ENCODE results near the gene INAVA.
"Not testable (repeated sequence)": the region's sequence is repeated elsewhere in the genome, so short reads cannot be mapped to it uniquely, and the experiment has no call there.

The INAVA gene

DNA sequence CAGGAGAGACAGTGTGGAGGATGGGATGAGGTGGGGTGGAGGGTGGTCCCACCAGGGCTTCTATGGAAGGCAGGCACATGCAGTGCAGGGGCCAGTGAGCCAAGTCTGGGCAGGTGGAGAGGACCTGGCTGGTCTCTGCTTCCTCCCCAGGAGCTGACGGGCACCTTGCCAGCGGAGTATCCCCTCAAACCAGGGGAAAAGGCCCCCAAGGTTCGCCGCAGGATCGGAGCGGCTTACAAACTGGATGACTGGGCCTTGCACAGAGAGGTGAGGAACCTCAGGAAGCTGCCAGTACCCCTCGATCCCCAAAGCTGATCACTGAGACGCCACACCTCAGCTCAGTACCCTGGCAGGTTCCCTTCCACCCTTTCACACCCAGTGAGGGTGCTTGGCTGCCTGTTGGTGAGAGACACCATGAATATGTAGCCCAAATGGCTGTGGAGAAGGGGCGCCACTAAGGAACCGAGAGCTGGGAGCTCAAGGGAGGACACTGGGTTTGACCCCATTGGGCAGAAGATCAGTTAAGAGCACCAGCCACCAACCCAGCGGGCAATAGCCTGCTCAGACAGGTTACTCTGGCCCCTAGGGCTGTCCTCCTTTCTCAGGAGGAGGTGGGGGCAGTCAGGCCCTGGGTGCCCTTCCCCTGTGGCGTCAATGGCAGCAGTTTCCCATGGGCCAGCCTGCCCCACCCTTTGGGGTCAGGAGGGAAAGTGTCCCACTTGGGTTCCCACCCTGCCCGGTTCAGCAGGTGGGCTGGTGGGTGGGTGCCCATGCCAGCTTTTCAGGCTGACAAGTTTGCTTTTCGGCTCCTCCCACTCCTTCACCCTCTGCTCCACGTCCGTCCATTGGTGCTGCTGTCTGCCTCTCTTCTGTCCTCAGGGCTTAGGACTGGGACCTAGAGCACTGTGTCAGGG, 5.5 kb downstream of the INAVA start:
- no peak for DNase-seq

- no peak for DNase-seq
Measured at GRCh38 chr1:200900877-200901276, 6.2 kb downstream of the INAVA start.

DNA sequence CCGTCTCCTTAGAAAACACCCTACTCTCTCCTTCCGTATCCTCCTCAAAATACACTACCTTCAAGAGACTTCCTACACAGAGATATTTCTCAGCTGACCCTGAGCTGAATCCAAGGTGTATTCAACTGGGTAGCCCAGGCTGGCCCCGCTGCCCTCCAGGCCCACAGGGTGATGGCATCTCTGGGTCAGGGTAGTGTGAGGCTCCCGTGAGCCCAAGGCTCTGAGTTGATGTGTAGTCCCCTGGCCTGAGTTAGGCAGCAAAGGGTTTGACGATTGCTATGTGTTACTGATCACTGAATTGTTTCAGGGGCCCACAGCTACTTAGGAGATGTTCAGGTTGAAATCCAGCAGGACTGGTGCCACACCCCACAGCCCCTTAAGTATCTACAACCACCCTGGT, 6.7 kb downstream of the INAVA start:
- no peak for DNase-seq

DNA sequence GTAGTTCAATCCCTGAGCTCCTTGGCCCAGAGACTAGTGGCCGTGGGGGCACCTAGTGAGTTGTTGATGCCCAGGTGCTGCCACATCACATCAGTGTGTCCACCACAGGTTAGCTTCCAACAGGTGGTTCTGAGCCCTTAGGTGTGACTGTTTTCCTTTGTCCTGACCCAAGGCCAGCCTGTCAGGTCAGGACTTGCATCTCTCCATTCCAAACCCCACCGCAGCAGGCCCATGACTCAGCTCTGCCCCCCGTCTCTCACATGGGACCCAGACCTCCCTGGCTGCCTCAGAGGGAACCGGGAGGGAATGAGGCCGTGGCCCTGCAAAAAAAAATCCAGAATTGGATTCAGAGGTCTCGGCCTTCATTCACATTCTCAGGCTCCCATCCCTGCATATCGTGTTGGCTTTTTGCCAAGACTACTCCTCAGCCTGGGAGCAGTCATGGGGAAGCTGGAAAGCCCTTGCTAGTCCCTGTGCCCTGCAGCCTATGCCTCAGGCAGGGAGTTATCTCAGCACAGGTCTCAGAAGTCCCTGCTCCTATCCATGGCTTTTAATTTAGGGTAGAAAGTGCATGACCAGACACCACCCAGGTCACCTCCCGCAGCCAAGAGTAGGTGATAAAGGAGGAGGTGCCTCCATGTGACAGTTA, 7.2 kb downstream of the INAVA start:
- DNase-seq = no peak

- no peak for DNase-seq
Measured at GRCh38 chr1:200903793-200904192, 9.1 kb downstream of the INAVA start.

- DNase-seq = no peak
Measured at GRCh38 chr1:200904772-200905171, 10.1 kb downstream of the INAVA start.

DNA sequence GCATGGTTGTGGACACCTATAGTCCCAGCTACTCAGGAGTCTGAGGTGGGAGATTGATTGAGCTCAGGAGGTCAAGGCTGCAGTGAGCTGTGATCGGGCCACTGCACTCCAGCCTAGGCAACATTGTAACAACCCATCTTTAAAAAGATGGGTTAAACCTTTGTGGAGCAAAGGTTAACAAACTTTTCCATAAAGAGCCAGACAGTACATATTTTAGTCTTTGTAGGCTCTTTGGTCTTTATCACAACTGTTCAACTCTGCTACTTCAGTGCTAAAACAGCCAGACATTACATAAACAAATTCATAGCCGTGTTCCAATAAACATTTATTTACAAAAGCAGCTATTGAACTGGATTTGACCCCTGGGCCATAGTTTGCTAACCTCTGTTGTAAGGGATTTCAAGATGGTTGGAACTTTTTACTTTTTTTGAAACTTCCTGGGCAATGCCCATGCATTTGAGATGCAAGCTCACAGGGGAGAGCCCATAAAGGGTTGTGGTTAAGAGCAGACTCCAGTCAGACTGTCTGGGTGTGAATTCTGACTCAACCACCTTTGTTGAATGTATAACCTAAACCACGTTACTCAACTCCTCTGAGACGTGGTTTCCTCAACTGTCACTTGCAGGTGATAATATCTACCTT, 10.8 kb downstream of the INAVA start:
- no peak for DNase-seq

GRCh38 chr1:200906491-200906890, 11.8 kb downstream of the INAVA start:
- DNase-seq = no peak

GRCh38 chr1:200907611-200908097, 13.0 kb downstream of the INAVA start:
- DNase-seq = no peak

- DNase-seq = no peak
Measured at GRCh38 chr1:200908191-200908868, 13.6 kb downstream of the INAVA start.

DNA sequence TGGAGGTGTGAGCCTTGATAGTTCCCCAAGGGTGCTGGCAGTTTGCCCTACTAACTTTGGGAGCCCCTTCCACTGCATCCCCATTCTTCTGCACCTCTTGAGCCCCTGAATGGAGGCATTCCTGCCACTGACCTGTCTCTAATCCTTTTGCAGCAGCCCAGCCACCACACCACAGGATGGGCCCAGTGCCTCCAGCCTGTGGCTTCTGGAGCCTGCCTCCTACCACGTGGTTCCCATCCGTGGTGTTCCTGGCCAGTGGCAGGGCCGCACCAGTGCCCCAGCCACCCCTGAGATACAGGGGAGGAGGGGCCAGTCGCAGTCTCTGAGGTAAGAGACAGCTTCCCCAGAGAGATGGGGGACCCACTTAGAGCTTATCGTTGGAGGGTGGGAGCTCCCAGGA, 14.4 kb downstream of the INAVA start:
- no peak for DNase-seq

GRCh38 chr1:200909757-200910239, 15.1 kb downstream of the INAVA start:
- DNase-seq = no peak

DNA sequence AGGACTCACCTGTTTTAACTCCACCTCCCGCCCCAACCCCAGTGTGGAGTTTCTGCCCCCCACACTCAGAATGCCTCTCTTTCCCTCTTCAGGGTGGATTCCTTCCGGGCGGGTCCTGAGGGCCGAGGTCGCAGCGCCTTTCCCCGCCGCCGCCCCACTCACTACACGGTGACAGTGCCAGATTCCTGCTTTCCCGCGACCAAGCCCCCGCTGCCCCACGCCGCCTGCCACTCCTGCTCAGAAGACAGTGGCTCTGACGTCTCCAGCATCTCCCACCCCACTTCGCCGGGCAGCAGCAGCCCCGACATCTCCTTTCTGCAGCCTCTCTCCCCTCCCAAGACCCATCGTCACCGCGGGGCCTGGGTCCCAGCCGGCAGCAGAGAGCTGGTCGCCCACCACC, 16.7 kb downstream of the INAVA start:
- DNase-seq = no peak

DNA sequence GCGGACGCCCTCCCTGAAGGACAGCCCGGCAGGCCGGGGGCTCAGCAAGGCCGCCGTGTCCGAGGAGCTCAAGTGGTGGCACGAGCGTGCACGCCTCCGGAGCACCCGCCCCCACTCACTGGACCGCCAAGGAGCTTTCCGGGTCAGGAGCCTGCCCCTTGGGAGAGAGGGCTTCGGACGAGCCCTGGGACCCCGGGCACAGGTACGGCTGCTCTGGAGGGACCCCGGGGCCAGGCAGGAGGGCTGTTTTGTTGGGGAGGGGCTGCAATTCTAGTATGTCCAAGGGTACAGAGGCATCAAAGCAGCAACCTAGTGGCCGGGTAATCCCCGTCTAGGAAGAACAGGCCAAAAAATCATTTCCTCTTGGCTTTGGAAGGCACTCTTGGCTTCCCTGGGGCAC, 17.2 kb downstream of the INAVA start:
- DNase-seq = not testable (repeated sequence)

DNA sequence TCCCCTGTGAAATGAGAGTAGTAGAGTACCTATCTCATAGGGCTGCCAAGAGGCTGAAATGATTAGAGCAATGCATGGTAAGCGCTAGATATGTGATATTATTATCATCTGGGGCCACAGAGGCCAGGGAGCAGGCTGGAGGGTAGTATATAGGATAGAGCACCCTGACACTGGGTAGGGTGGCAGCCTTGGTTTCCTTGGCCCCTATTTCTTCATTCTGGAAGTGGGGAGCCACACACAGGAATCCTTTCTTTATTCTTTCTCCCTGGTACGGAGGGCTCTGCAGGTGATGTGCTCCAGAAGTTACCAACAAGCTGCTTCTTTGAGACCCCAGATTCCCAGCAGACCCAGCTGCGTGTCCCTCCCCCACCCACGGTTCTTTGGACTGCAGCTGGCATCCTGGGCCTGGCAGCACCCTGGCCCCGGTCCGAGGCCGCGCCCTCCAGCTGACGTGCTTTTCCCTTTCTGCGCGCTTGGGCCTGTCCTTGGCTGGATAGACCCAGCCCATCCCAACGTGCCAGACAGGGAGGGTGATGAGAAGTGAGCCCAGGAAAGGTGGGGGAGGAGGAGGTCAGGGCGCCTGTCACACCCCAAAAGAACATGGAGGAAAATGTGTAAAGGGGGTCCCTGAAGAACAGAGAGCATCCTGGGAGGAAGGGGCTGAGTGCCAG, 18.2 kb downstream of the INAVA start:
- no peak for DNase-seq

DNA sequence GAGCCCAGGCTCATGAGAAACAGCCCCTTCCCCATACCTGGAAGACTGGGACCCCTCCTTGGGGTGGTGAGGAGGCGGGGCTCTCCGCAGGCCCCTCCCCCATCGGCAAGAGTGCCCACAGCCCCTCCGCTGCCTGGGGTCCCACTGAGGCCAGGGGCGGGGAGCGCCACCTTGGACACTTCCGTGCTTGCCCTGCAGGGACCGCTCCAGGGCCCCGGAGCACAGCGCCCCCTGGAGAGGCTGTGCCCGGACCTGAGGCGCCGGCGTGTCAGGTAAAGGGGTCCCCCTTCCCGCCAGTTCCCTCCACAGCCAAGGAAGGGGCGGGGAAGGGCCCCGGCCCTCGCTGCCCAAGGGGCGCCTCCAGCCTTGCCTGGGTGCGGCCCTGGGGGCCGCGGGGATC, 21.5 kb downstream of the INAVA start:
- DNase-seq = no peak

DNA sequence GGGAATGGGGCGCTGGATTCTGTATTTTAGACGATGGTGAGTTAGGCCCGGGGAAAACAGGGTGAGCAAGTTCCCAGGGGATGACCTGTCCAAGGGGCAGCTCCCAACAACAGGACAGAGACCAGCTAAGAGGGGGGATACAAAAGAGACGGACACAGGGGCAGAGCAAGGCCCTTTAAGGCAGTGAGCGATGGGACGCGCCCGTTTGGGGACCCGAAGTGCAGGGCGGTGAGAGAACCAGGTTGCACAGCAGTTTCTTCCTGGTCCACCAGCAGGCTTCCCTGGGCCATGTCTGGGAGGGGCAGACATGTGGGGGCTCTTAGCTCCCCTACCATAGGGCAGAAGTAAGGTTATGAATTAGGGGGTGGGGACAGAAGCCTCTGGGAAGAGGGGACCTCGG, 22.0 kb downstream of the INAVA start:
- DNase-seq = no peak

DNA sequence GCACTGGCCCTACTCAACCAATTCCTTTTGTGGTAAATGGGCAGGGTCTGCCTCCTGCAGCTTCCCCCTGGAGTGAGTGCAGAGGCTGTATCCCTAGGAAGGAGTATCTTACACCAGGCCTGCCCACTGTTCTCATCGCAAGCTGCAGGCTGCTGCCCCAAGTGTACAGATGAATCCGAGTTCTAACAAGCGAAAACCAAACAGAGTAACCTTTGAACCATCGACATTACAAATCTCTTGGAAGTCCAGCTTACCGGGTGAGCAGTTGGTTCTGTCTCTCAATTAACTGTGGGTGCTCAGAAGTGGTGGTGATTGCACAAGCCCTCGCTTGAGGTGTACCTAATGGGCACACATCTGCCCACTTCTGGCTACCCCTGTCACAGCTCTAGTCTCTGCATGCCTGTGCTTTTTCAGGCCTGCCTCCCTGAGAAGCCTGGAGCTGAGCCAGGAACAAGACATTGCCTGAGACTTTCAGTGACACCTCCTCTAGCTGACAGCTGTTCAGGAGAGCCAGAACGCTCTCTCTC, 22.7 kb downstream of the INAVA start:
- DNase-seq = no peak

GRCh38 chr1:200918006-200918405, 23.3 kb downstream of the INAVA start:
- no peak for DNase-seq

GRCh38 chr1:200919386-200919785, 24.7 kb downstream of the INAVA start:
- no peak for DNase-seq

DNA sequence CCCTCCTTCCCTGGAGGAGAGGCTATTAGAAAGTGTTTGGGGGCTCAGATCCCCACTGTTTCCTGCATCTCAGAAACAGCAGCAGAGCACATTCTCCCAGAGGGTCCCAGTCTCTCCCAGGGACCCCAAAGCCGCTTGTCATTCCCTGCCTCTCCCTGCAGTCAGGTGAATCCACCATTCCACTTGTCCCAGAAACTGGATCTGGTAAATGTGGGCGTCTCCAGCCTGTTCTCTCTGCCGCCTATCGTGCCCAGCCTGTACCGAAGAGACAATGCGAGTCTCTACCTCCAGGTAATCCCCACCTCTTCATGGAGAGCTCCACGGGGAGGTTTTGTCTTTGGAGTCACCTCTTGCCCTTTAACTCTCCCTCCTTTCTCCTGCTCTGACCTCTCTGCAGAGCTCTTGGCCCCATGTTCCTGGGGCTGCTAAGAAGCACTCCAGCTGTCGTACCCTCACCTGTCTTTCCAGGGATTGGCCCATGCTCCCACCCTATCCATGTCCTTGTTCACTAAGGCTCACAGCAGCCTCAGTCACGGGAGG, 26.9 kb downstream of the INAVA start:
- DNase-seq = no peak

- DNase-seq = no peak
Measured at GRCh38 chr1:200922406-200922805, 27.7 kb downstream of the INAVA start.
